Osteoblast (primary cell): ENCODE measurements around the gene UBE3B. TPM values are rescaled to one million over a fixed set of nuclear protein-coding genes. Genes with fewer than 3 reads are reported as not detected.

Experiments
- DNase-seq: peaks from one replicate; pipeline ENCODE4 v3.0.0; 2011; ENCODE audit warnings: low spot score, mixed read lengths; ENCODE audit not compliant: insufficient read length; ENCODE audit errors: missing footprints
- H2AFZ ChIP-seq: 2 replicates; pipeline ENCODE4 v1.6.0; 2011; ENCODE audit warnings: mild to moderate bottlenecking, low read length
- H3K27ac ChIP-seq: 2 replicates; pipeline ENCODE4 v1.5.1; 2011; ENCODE audit warnings: mild to moderate bottlenecking, low read depth, low read length, moderate library complexity
- H3K27me3 ChIP-seq: 2 replicates; pipeline ENCODE4 v1.6.0; 2012; ENCODE audit warnings: mild to moderate bottlenecking, control low read depth, inconsistent platforms, low read length, moderate library complexity; ENCODE audit not compliant: insufficient read depth
- H3K36me3 ChIP-seq: 2 replicates; pipeline ENCODE4 v1.5.1; 2011; ENCODE audit warnings: mild to moderate bottlenecking, low read length, control low read depth, moderate library complexity; ENCODE audit not compliant: insufficient read depth
- H3K4me1 ChIP-seq: 2 replicates; pipeline ENCODE4 v1.5.1; 2011; ENCODE audit warnings: mild to moderate bottlenecking, low read length, control low read depth, moderate library complexity; ENCODE audit not compliant: insufficient read depth
- H3K4me2 ChIP-seq: 2 replicates; pipeline ENCODE4 v1.6.0; 2011; ENCODE audit warnings: mild to moderate bottlenecking, low read length; ENCODE audit not compliant: insufficient read depth
- H3K4me3 ChIP-seq: fragments of 200-600 bp; sonication (generic); 3 replicates; pipeline ENCODE4 v1.5.1; 2012; ENCODE audit warnings: mild to moderate bottlenecking, low read length, inconsistent platforms; ENCODE audit not compliant: insufficient read depth
- H3K79me2 ChIP-seq: 2 replicates; pipeline ENCODE4 v1.6.0; 2012; ENCODE audit warnings: mild to moderate bottlenecking, low read length, control low read depth, inconsistent platforms; ENCODE audit not compliant: insufficient read depth
- H3K9me3 ChIP-seq: 2 replicates; pipeline ENCODE4 v1.5.1; 2011; ENCODE audit warnings: low read depth, low read length, control low read depth
- H4K20me1 ChIP-seq: 2 replicates; pipeline ENCODE4 v1.6.0; 2012; ENCODE audit warnings: mild to moderate bottlenecking, low read length, control low read depth; ENCODE audit not compliant: insufficient read depth
- CTCF ChIP-seq: IDR thresholded peaks from 2 replicates; pipeline ENCODE4 v1.5.1; 2011; ENCODE audit warnings: mild to moderate bottlenecking, low read depth, low read length, moderate library complexity; ENCODE audit errors: extremely low read depth
- total RNA-seq: library from RNA; depleted of rRNA; stranded (reverse); fragments of >200 nt; gene quantifications from 2 replicates; pipeline ENCODE4 v1.2.3, GENCODE V29; 2012

Gene UBE3B
- total RNA-seq, 1 donor, result 40.9 TPM

- Histone ChIP-seq H3K4me3 (no peak overlapping the region), H3K27me3 (no peaks in the 10 kb centered on the region), H3K4me1 (peaks cover 58% of the 10 kb centered on the region), H3K9me3 (no peaks in the 10 kb centered on the region), H3K4me2 (peak overlapping the region; percentile 30), H3K27ac (peak overlapping the region; percentile 72), H4K20me1 (no peaks in the 10 kb centered on the region), H3K79me2 (no peaks in the 10 kb centered on the region), H2AFZ (no peak overlapping the region), H3K36me3 (peaks cover 20% of the 10 kb centered on the region)
- no peak for DNase-seq
- no peak for TF ChIP-seq CTCF
These were observed 36.5 kb upstream of the UBE3B start for GRCh38 chr12:109440851-109441490.

- Histone ChIP-seq H3K9me3 (no peaks in the 10 kb centered on the region), H2AFZ (no peak overlapping the region), H3K4me3 (no peak overlapping the region), H3K36me3 (peaks cover 48% of the 10 kb centered on the region), H3K27ac (peak overlapping the region; percentile 86), H3K27me3 (no peaks in the 10 kb centered on the region), H3K79me2 (peaks cover 21% of the 10 kb centered on the region), H4K20me1 (no peaks in the 10 kb centered on the region), H3K4me2 (no peak overlapping the region), H3K4me1 (peaks cover 53% of the 10 kb centered on the region)
- no peak for DNase-seq
- TF ChIP-seq CTCF, result no peak
These were observed 33.6 kb upstream of the UBE3B start for GRCh38 chr12:109443794-109444193.

GRCh38 chr12:109444259-109444658, 33.2 kb upstream of the UBE3B start:
- no peak for DNase-seq
- Histone ChIP-seq H3K79me2 (peaks cover 26% of the 10 kb centered on the region), H3K27ac (peak overlapping the region; percentile 86), H3K9me3 (no peaks in the 10 kb centered on the region), H4K20me1 (peaks cover 1% of the 10 kb centered on the region), H3K36me3 (peaks cover 48% of the 10 kb centered on the region), H3K4me2 (no peak overlapping the region), H2AFZ (no peak overlapping the region), H3K27me3 (no peaks in the 10 kb centered on the region), H3K4me1 (peaks cover 52% of the 10 kb centered on the region), H3K4me3 (no peak overlapping the region)
- TF ChIP-seq CTCF, result no peak

- Histone ChIP-seq H3K79me2 (peaks cover 36% of the 10 kb centered on the region), H3K36me3 (peaks cover 57% of the 10 kb centered on the region), H2AFZ (no peak overlapping the region), H3K4me1 (peaks cover 43% of the 10 kb centered on the region), H3K4me2 (peak overlapping the region; percentile 50), H3K9me3 (no peaks in the 10 kb centered on the region), H3K27me3 (no peaks in the 10 kb centered on the region), H3K27ac (peak overlapping the region; percentile 86), H3K4me3 (no peak overlapping the region), H4K20me1 (peaks cover 8% of the 10 kb centered on the region)
- peak; percentile 90 for DNase-seq
- TF ChIP-seq CTCF, result no peak
These were observed 32.2 kb upstream of the UBE3B start for GRCh38 chr12:109445191-109445609.
